H9 (cell line): Measurements from ENCODE around the gene SPECC1L. TPM values are rescaled to one million over a fixed set of nuclear protein-coding genes. Genes with fewer than 3 reads are reported as not detected.

Experiments
- DNase-seq: peaks from one replicate; pipeline ENCODE4 v3.0.0-alpha.2; 2017
- H2AFZ ChIP-seq: one replicate; pipeline ENCODE4 v1.6.1; 2013; ENCODE audit warnings: mild to moderate bottlenecking, low read length, control low read depth, moderate library complexity
- H2AK5ac ChIP-seq: 2 replicates; pipeline ENCODE4 v1.6.1; 2013; ENCODE audit warnings: low read length, control low read depth, mixed read lengths; ENCODE audit not compliant: insufficient read length
- H2BK120ac ChIP-seq: one replicate; pipeline ENCODE4 v1.6.1; 2013; ENCODE audit warnings: low read depth, mild to moderate bottlenecking, low read length, control low read depth, inconsistent platforms; ENCODE audit not compliant: poor library complexity, severe bottlenecking
- H2BK12ac ChIP-seq: 2 replicates; pipeline ENCODE4 v1.6.1; 2013; ENCODE audit warnings: low read length, control low read depth, mixed read lengths, low read depth; ENCODE audit not compliant: insufficient read length
- H2BK15ac ChIP-seq: 2 replicates; pipeline ENCODE4 v1.6.1; 2013; ENCODE audit warnings: low read depth, low read length, control low read depth
- H2BK20ac ChIP-seq: one replicate; pipeline ENCODE4 v1.6.1; 2013; ENCODE audit warnings: low read depth, mild to moderate bottlenecking, low read length, control low read depth, inconsistent platforms; ENCODE audit not compliant: poor library complexity, severe bottlenecking
- H2BK5ac ChIP-seq: 2 replicates; pipeline ENCODE4 v1.6.1; 2013; ENCODE audit warnings: low read length, control low read depth, mixed read lengths; ENCODE audit not compliant: insufficient read length
- H3K14ac ChIP-seq: 2 replicates; pipeline ENCODE4 v1.6.1; 2013; ENCODE audit warnings: low read length, control low read depth; ENCODE audit not compliant: insufficient read depth
- H3K18ac ChIP-seq: 2 replicates; pipeline ENCODE4 v1.6.1; 2013; ENCODE audit warnings: low read depth, mild to moderate bottlenecking, mixed read lengths, low read length, control low read depth; ENCODE audit not compliant: insufficient read length
- H3K23ac ChIP-seq: 2 replicates; pipeline ENCODE4 v1.6.1; 2013; ENCODE audit warnings: low read length, control low read depth, mixed read lengths, low read depth; ENCODE audit not compliant: insufficient read length
- H3K23me2 ChIP-seq: 2 replicates; pipeline ENCODE4 v1.6.1; 2013; ENCODE audit warnings: low read depth, mild to moderate bottlenecking, mixed read lengths, low read length, control low read depth; ENCODE audit not compliant: insufficient read length, poor library complexity, severe bottlenecking
- H3K27ac ChIP-seq: 2 replicates; pipeline ENCODE4 v1.5.1; 2013; ENCODE audit warnings: low read length, control low read depth, mixed read lengths, low read depth; ENCODE audit not compliant: insufficient read length
- H3K27me3 ChIP-seq: 2 replicates; pipeline ENCODE4 v1.6.1; 2013; ENCODE audit warnings: low read length, control low read depth, inconsistent platforms; ENCODE audit not compliant: insufficient read depth
- H3K4ac ChIP-seq: 2 replicates; pipeline ENCODE4 v1.6.1; 2013; ENCODE audit warnings: low read depth, mild to moderate bottlenecking, control low read depth, inconsistent platforms, low read length, moderate library complexity
- H3K4me1 ChIP-seq: 2 replicates; pipeline ENCODE4 v1.6.1; 2013; ENCODE audit warnings: low read length, control low read depth, inconsistent platforms; ENCODE audit not compliant: insufficient read depth
- H3K4me2 ChIP-seq: 2 replicates; pipeline ENCODE4 v1.6.1; 2013; ENCODE audit warnings: low read length, control low read depth, mixed read lengths; ENCODE audit not compliant: insufficient read length, insufficient read depth
- H3K56ac ChIP-seq: 2 replicates; pipeline ENCODE4 v1.6.1; 2013; ENCODE audit warnings: low read depth, mild to moderate bottlenecking, mixed read lengths, low read length, control low read depth; ENCODE audit not compliant: insufficient read length
- H3K79me1 ChIP-seq: 2 replicates; pipeline ENCODE4 v1.6.1; 2013; ENCODE audit warnings: low read depth, mild to moderate bottlenecking, moderate library complexity, low read length, control low read depth, inconsistent platforms; ENCODE audit not compliant: insufficient read depth, poor library complexity, severe bottlenecking
- H3K79me2 ChIP-seq: 2 replicates; pipeline ENCODE4 v1.6.1; 2013; ENCODE audit warnings: low read length, control low read depth, inconsistent platforms; ENCODE audit not compliant: insufficient read depth
- H3K9ac ChIP-seq: 2 replicates; pipeline ENCODE4 v1.6.1; 2013; ENCODE audit warnings: low read length, control low read depth, mixed read lengths; ENCODE audit not compliant: insufficient read length; ENCODE audit errors: extremely low read depth
- H3K9me3 ChIP-seq: one replicate; pipeline ENCODE4 v1.6.1; 2013; ENCODE audit warnings: low read depth, low read length, inconsistent platforms; ENCODE audit not compliant: control insufficient read depth
- H3T11ph ChIP-seq: one replicate; pipeline ENCODE4 v1.6.1; 2013; ENCODE audit warnings: mild to moderate bottlenecking, low read length, control low read depth, inconsistent platforms
- H4K20me1 ChIP-seq: one replicate; pipeline ENCODE4 v1.6.1; 2013; ENCODE audit not compliant: control insufficient read depth, insufficient read length, insufficient read depth
- H4K5ac ChIP-seq: 2 replicates; pipeline ENCODE4 v1.6.1; 2013; ENCODE audit warnings: low read depth, mild to moderate bottlenecking, mixed read lengths, low read length, control low read depth; ENCODE audit not compliant: insufficient read length
- H4K8ac ChIP-seq: replicated peaks from 2 replicates; pipeline ENCODE4 v1.6.1; 2013; ENCODE audit warnings: low read length, control low read depth, mixed read lengths, low read depth; ENCODE audit not compliant: insufficient read length
- H4K91ac ChIP-seq: 2 replicates; pipeline ENCODE4 v1.6.1; 2013; ENCODE audit warnings: low read depth, mild to moderate bottlenecking, moderate library complexity, mixed read lengths, low read length, control low read depth; ENCODE audit not compliant: insufficient read length
- H3K27ac Mint-ChIP-seq, 3 experiments: 2 replicates in 2 of 3; 3 replicates in 1 of 3; pipeline ENCODE4 v1.8.0; 2020 to 2021; ENCODE audit warnings: mixed read lengths in 3 of 3, mild to moderate bottlenecking in 1 of 3, moderate library complexity in 1 of 3
- H3K27me3 Mint-ChIP-seq: 2 replicates; pipeline ENCODE4 v1.8.0; 2021; ENCODE audit warnings: low read depth, mild to moderate bottlenecking, moderate library complexity, mixed read lengths
- H3K36me3 Mint-ChIP-seq, 3 experiments: 2 replicates in 2 of 3; 3 replicates in 1 of 3; pipeline ENCODE4 v1.8.0; 2020 to 2021; ENCODE audit warnings: low read depth in 3 of 3, mixed read lengths in 3 of 3; ENCODE audit not compliant: insufficient read depth in 1 of 3
- H3K4me1 Mint-ChIP-seq, 2 experiments: 2 replicates each; pipeline ENCODE4 v1.8.0; 2020; ENCODE audit warnings: mixed read lengths in 2 of 2
- H3K4me3 Mint-ChIP-seq, 2 experiments: 2 replicates in 1 of 2; 3 replicates in 1 of 2; pipeline ENCODE4 v1.8.0; 2020 to 2021; ENCODE audit warnings: mild to moderate bottlenecking in 2 of 2, mixed read lengths in 2 of 2, moderate library complexity in 1 of 2
- H3K9me3 Mint-ChIP-seq, 2 experiments: 2 replicates in 1 of 2; 3 replicates in 1 of 2; pipeline ENCODE4 v1.8.0; 2020; ENCODE audit warnings: mild to moderate bottlenecking in 2 of 2, mixed read lengths in 2 of 2, moderate library complexity in 1 of 2
- WGBS: extraction: QIAGEN DNeasy Blood & Tissue Kit; methylation state at CpG from one replicate; pipeline ENCODE4 v1.1.7; 2013; ENCODE audit warnings: missing lambda C conversion rate, low lambda C conversion rate, mixed read lengths; ENCODE audit not compliant: insufficient read length; ENCODE audit errors: extremely low coverage; 5-methylcytosine and 5-hydroxymethylcytosine counted together
- total RNA-seq: library from RNA; stranded (reverse); gene quantifications from 2 replicates; pipeline ENCODE4 v1.2.1, GENCODE V29; 2021
- TF ChIP-seq, protein P1 (sequence below): fragments of 200-600 bp; sonication (generic); conservative IDR thresholded peaks from 3 replicates; pipeline ENCODE4 v1.8.0; 2021; ENCODE audit warnings: antibody characterized with exemption, mild to moderate bottlenecking

The SPECC1L gene
- total RNA-seq, 1 experiment from 2014 or later = 57.1 TPM

DNA sequence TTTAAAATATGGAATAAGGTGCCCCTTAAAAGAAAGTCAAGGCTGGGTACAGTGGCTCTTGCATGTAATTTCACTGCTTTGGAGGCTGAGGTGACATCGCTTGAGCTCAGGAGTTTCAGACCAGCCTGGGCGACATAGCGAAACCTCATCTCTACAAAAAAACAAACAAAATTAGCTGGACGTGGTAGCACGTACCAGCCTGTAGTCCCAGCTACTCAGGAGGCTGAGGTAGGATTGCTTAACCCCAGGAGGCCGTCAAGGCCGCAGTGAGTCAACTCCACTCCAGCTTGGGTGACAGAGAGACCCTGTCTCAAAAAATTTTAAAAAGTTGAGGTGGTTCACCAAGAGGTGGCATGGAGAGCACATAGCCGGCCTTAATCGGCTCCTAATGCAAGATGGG is 139.1 kb downstream of the SPECC1L start:
- no peaks in the 10 kb centered on the region for H3K27me3 Mint-ChIP-seq
- no peak overlapping the region for H4K8ac ChIP-seq
- H2BK12ac ChIP-seq = no peak overlapping the region
- H3K27ac Mint-ChIP-seq = no peak overlapping the region
- no peak overlapping the region for H2BK20ac ChIP-seq
- no peaks in the 10 kb centered on the region for H3K79me2 ChIP-seq
- DNase-seq = no peak
- no peak overlapping the region for H2AFZ ChIP-seq
- H3K56ac ChIP-seq = no peak overlapping the region
- H4K5ac ChIP-seq = no peak overlapping the region
- H3K4me3 Mint-ChIP-seq = no peak overlapping the region
- TF ChIP-seq, protein P1, sequence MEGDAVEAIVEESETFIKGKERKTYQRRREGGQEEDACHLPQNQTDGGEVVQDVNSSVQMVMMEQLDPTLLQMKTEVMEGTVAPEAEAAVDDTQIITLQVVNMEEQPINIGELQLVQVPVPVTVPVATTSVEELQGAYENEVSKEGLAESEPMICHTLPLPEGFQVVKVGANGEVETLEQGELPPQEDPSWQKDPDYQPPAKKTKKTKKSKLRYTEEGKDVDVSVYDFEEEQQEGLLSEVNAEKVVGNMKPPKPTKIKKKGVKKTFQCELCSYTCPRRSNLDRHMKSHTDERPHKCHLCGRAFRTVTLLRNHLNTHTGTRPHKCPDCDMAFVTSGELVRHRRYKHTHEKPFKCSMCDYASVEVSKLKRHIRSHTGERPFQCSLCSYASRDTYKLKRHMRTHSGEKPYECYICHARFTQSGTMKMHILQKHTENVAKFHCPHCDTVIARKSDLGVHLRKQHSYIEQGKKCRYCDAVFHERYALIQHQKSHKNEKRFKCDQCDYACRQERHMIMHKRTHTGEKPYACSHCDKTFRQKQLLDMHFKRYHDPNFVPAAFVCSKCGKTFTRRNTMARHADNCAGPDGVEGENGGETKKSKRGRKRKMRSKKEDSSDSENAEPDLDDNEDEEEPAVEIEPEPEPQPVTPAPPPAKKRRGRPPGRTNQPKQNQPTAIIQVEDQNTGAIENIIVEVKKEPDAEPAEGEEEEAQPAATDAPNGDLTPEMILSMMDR = no peak
- H3K23me2 ChIP-seq = no peaks in the 10 kb centered on the region
- peaks cover 15 to 17% of the 10 kb centered on the region in 2 experiments for H3K4me1 Mint-ChIP-seq
- H2BK120ac ChIP-seq = no peak overlapping the region
- no peak overlapping the region for H3K27ac ChIP-seq
- no peak overlapping the region for H3K23ac ChIP-seq
- H3T11ph ChIP-seq = no peak overlapping the region
- H4K20me1 ChIP-seq = no peaks in the 10 kb centered on the region
- no peak overlapping the region for H3K18ac ChIP-seq
- no peaks in the 10 kb centered on the region for H3K4me1 ChIP-seq
- H3K79me1 ChIP-seq = no peaks in the 10 kb centered on the region
- H3K4ac ChIP-seq = no peak overlapping the region
- no peak overlapping the region for H3K9ac ChIP-seq
- H3K9me3 ChIP-seq = no peaks in the 10 kb centered on the region
- H3K4me2 ChIP-seq = no peak overlapping the region
- no peak overlapping the region for H2BK15ac ChIP-seq
- H3K9me3 Mint-ChIP-seq = no peaks in the 10 kb centered on the region
- H3K27me3 ChIP-seq = no peaks in the 10 kb centered on the region
- no peak overlapping the region for H4K91ac ChIP-seq
- no peak overlapping the region for H2BK5ac ChIP-seq
- H3K36me3 Mint-ChIP-seq = peaks cover 6 to 33% (median 29%) of the 10 kb centered on the region in 3 experiments
- no peak overlapping the region for H3K14ac ChIP-seq
- no peak overlapping the region for H2AK5ac ChIP-seq
- WGBS = no CpG with 5 or more reads among the region's 9 CpGs
